ENCODE results near the gene SPART.

SPART gene

DNA sequence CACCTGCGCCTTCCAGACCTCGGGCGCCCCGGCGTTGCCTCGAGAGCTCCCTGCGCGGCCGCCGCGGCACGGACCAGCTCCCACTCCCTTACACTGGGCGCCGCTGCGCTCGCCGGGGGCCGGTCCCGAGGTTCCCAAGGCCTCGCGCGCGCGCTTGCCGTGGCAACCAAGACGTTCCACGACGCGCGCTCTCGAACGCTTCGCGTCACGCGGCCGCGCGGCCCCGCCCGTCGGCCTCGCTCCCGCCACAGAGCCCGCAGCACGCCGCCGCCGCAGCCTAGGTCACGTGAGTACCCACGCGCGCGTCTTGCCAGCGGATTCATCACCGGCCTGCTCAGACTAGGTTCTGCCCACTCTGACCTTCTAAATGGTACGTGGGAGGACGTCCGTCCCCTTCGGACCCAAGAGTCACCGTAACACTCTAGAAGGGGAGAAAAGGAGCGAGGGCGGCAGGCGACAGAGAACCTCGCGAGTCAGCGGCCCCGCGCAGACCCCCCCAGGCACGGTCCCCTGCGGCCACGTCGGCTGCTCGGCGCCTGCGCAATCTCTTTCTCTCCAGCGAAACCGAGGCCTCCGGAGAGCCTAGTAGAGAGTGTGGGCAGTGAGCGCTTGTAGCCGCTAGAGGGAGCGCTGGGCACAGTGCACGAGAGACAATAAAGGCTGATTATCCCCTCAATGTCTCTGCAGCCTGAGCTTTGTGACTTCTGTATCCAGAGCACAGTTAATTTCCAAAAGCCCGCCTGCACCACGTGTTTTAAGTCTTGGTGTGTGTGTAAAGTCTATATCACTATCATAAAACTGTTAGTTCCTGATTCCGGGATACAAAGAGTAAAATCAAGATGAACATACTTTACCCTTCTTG is at the start of gene SPART:
Gene SPART (minus strand): TSS at position 173 of the 862 bp plus-strand sequence. CDS start 10,564 bp downstream, outside the sequence.
- in situ Hi-C loops (cut with HindIII; ENCODE audit: low sequenced_read_pairs), result no loop called here

GRCh38 chr13:36395280-36395679 is 49.1 kb upstream of the SPART start:
- in situ Hi-C loops (cut with HindIII; ENCODE audit: low sequenced_read_pairs), result no loop called here

DNA sequence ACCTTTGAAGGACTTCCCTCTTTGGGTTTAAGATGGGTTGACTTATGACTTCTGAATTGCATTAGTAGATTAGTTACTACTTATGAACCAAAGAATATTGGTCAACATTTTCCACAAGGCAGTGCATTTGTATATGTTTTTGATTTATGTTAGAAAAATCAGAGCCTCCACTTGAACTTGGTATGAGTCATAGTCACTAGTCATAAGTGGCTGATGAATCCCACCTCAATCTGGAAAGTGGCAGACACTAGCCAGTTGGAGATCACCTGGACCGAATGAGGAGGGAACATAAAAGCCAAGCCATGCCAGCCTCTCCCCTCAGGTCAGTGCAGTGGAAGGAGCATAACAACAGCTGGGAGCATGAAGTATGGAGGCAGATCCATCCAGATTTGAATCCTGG is 39.3 kb upstream of the SPART start:
- in situ Hi-C loops (cut with HindIII; ENCODE audit: low sequenced_read_pairs), result no loop called here

DNA sequence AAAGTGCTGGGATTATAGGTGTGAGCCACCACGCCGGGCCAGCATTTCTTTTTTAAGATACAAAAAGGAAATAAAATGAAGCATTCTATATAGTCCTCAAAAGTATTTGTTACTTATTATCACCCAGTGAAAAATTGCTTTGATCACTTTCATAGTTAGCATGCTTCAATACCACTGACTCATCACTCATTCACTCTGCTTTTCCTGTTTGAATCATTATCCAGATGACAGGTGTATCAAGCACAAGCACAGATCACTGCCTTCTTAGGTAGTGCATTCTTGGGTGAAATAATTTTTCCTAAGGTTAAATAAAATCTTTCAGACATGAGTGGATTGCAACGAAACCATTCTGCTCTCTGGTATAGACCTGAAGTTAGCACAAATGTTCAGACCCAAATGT is 35.8 kb upstream of the SPART start:
- in situ Hi-C loops (cut with HindIII; ENCODE audit: low sequenced_read_pairs), result no loop called here

GRCh38 chr13:36377826-36378468 is 31.8 kb upstream of the SPART start:
- in situ Hi-C loops (cut with HindIII; ENCODE audit: low sequenced_read_pairs), result no loop called here

GRCh38 chr13:36374063-36374462 is 27.9 kb upstream of the SPART start:
- in situ Hi-C loops (cut with HindIII; ENCODE audit: low sequenced_read_pairs), result no loop called here

DNA sequence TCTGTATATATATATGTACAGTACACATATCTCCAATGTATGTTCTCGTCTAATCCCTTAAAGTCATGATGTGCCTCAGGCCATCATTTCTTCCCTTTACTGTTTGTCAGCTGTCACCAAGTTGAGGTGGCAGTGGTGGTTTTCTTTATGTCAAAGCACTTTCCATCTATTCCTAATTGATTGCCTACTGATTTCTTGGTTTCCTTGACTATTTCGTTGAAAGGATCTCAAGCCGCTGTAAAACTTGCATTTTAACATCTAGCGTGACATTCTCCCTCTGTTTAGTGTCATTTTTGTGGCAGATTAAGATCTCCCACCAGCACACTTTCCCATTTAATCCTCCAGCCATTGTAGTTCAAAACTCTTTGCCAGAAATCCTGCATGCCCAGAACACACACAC is 25.0 kb upstream of the SPART start:
- in situ Hi-C loops (cut with HindIII; ENCODE audit: low sequenced_read_pairs), result no loop called here

DNA sequence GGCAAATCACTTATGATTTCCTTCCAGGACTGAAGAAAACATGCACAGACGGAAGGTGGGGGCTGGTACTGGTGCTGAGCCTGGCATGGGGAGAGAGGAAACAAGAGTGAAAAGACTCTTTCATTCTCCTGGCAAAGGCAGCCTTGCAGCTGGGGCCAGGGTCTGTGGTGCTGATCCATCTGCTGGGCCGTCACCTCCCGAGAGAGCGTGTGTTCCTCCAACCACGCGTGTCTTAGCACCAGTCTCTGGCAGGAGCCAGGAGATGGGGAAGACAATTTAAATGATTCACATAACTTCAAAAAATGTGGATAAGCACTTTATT is 23.9 kb upstream of the SPART start:
- in situ Hi-C loops (cut with HindIII; ENCODE audit: low sequenced_read_pairs), result no loop called here

GRCh38 chr13:36369268-36370107 is 23.3 kb upstream of the SPART start:
- in situ Hi-C loops (cut with HindIII; ENCODE audit: low sequenced_read_pairs), result no loop called here

DNA sequence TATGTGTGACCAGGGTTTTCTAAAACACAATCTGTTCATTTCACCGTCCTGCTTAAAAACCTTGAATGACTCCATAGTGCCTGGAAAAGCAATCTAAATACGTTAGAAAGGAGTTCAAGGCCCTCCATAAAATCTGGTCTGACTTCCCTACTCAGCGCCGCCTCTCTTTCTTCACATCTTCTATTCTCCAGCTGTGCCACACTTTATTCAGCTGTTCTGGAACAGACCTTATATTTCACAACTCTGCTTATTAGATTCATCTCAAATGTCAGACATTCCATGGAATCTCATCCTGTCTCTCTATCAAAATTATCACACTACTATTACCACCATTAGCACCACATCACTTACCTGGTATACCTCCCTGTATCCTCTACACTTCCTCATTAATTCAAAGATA is 19.8 kb upstream of the SPART start:
- in situ Hi-C loops (cut with HindIII; ENCODE audit: low sequenced_read_pairs), result no loop called here

- in situ Hi-C loops (cut with HindIII; ENCODE audit: low sequenced_read_pairs), result no loop called here
These were observed 17.2 kb upstream of the SPART start for GRCh38 chr13:36363366-36363863.

GRCh38 chr13:36362914-36363313 is 16.7 kb upstream of the SPART start:
- in situ Hi-C loops (cut with HindIII; ENCODE audit: low sequenced_read_pairs), result no loop called here

DNA sequence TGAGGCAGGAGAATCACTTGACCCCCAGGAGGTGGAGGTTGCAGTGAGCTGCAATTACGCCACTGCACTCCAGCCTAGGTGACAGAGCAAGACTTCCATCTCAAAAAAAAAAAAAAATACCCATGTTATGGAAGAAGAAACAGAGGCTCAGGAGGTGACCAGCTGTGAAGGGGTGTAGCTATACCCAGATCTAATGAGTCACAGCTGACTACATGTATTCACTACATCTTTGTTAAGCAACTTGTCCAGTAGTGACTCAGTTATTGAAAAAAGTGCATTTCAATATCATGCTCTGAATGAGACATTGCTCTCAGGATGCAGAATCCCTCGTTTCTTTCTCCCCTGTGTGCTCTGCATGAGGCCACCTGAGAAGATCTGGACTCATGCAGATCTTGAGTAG is 16.1 kb upstream of the SPART start:
- in situ Hi-C loops (cut with HindIII; ENCODE audit: low sequenced_read_pairs), result no loop called here

- in situ Hi-C loops (cut with HindIII; ENCODE audit: low sequenced_read_pairs), result no loop called here
These were observed 14.7 kb upstream of the SPART start for GRCh38 chr13:36360903-36361302.

DNA sequence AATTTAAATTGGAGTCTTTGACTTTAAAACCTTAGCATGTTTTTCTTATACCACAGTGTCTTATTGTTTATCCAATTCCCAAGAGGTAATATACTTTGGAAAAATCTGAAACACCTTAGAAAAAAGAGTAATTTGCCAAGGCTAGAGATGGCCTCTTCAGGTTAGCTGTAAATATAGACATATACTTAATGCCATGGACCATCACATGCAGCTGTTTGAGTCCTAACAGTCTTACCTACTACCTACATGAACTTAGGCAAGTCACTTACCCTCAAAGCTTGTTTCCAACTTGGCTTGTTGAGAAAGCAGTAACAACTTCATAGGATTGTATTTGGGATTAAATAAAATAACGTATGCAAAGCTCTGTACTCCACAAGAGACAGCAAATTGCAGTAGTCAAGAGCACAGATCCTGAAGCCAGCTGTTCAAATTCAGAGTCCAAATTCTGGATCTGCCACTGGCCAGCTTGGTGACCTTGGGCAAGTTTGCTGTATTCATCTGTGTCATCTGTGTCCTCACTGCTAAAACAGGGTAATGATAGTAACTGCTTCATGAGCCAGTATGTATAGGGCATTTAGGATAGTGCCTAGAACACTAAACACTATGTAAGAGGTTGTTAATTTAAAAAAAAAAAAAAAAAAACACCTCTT is 13.2 kb upstream of the SPART start:
- in situ Hi-C loops (cut with HindIII; ENCODE audit: low sequenced_read_pairs), result no loop called here

- in situ Hi-C loops (cut with HindIII; ENCODE audit: low sequenced_read_pairs), result no loop called here
These were observed 12.1 kb upstream of the SPART start for GRCh38 chr13:36358175-36358718.

GRCh38 chr13:36357692-36358091 is 11.5 kb upstream of the SPART start:
- in situ Hi-C loops (cut with HindIII; ENCODE audit: low sequenced_read_pairs), result no loop called here

DNA sequence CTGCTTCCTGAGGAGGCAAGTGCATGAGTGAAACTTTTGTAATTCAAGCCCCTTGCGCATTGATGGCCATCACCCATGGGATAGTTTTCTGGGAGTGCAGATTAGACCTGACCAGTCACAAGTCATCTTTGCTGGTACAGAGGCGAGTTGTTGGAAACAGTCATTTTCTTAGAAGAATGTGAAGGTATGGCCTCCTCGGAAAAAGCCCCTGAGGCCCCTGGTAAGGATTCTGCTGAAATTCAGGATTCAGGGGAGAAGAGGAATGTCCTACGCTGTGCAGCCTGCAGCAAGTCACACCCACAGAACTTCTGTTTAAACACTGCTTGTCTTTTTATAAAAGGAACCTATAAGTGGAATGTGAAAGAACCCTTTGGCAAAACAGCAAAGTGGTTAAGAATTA is 11.0 kb upstream of the SPART start:
- in situ Hi-C loops (cut with HindIII; ENCODE audit: low sequenced_read_pairs), result no loop called here

DNA sequence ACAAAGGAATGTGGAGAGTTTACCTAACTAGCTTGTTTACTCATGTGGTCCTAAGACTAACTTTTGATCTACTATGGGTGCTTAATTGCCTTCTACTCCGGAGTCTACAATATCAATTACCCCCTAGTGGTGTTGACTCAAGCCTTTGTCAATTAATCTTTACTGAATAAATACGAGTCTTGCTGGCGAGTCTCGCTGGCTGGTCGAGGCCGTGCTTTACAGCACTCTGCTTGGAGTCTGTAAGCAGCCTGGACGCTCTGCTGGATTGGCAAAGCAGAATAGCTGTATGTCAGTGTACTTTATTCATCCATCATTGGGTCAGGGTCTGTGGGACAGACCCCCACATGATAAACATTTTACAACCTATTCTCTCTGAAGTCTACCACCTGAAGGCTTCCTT is 9.9 kb upstream of the SPART start:
- in situ Hi-C loops (cut with HindIII; ENCODE audit: low sequenced_read_pairs), result no loop called here

DNA sequence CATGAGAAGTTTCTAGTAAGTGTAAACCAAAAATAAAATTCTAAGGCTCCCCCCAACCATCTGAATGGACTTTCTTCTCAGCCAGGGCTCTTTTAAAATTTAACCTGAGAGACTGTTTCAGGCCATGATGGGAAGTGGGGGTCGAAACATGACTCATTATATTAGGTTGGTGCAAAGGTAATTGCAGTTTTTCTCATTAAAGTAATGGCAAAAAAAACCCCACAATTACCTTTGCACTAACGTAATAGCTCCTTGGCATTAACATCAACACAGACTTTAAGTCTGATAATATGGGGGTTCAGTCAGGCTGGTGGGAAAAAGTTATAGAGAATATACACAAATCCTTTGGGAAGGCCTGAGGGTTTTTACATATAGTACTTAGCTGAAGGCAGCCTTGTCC is 9.4 kb upstream of the SPART start:
- in situ Hi-C loops (cut with HindIII; ENCODE audit: low sequenced_read_pairs), result no loop called here

Data from DLD1 (cell line).